Measurements from ENCODE around the gene PLGRKT.
"Not testable (repeated sequence)": the region's sequence is repeated elsewhere in the genome, so short reads cannot be mapped to it uniquely, and the experiment has no call there.

PLGRKT gene

DNA sequence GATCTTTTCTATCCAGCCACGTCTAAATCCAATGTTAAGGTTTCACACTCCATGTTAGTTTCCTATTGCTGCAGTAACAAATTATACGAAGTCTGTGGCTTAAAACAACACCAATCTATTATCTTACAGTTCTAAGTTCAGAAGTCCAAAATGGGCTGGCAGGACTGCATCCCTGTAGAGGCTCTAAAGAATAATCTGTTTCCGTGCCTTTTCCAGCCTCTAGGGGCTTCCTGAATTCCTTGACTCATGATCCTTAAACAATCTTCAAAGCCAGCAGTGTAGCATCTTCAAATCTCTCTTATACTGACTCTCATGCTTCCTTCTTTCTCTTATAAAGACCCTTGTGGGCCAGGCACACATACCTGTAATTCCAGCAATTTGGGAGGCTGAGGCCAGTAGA, 6.8 kb downstream of the PLGRKT start:
- peak; percentile 33 for DNase-seq (ENCODE audit: low read depth)

DNA sequence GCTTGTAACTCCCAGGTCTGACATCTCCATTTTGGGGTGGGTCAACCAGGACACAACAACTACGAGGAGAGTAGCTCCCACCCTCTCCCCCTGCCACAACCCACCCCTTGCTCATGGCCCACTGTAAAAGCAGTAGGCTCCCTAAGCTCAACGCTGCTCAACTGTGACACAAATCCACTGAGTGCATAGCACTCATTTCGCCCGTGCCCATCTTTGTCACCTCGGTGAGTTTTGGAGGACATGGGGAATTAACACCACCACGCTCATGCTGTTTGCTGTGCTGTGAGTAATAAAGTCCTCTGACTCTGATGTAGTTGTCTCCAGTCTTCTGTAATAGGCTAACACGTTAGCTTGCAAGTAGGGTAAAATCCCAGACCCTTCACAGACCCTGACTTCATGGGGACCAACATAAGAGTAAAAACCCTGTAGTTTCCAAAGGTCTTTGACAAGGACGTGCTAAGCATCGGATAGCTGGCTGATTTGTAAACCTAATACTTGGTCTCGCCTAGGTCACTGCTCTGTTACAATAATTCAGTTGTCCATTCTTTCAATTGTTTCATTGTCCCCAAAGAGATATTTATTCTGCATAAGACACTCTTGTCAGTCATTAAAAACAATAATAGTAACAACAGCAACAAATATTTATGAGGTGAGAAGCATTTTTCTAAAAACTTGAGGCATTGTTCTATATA, 7.7 kb downstream of the PLGRKT start:
- DNase-seq (ENCODE audit: low read depth), result no peak

DNA sequence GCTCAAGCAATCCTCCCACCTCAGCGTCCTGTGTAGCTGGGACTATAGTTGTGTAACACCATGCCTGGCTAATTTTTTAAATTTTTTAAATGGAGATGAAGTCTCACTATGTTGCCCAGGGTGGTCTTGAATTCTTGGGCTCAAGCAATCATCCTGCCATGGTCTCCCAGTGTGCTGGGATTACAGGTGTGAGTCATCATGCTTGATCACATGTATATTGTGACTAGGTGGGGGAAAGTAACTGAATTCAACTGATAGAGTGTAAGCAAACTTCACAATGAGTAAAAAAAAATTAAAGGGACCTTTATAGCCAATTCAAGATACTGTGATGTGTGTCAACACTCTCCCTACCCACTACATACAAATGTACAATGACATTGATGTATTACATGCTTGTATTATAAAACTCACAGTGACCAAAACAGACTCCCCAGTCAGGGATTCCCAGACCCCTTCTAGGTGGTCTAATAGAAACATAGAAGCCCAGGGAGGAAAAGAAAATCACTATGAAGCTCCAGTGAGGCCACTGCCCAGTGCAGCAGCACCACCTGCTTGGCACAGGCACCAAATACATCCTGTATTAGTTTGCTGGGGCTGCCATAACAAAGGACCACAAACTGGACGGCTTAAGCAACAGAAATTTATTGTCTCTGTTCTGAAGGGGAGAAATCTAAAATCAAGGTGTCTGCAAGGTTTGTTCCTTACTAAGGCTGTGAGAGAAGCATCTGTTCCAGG, 8.8 kb downstream of the PLGRKT start:
- DNase-seq (ENCODE audit: low read depth), result peak; percentile 49

DNA sequence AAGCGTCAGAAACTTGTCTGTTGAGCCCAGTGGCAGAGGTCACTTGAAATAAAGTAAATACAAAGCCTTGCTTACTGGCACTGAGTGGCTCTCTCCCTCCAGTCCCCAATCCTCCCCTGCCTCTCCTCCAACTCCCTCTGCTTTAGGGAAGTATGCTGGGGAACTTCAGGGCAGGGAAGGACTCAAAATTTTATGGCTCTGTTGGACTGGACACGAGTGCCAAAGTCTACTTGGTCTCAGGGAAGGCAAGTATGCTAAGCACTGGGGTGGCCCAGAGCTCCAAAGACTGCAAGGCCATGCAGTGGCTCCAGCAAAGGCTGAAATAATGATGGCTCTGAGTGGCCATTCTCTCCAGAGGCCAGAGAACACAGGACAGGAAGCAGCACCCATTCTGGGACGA, 9.6 kb downstream of the PLGRKT start:
- no peak for DNase-seq (ENCODE audit: low read depth)

DNA sequence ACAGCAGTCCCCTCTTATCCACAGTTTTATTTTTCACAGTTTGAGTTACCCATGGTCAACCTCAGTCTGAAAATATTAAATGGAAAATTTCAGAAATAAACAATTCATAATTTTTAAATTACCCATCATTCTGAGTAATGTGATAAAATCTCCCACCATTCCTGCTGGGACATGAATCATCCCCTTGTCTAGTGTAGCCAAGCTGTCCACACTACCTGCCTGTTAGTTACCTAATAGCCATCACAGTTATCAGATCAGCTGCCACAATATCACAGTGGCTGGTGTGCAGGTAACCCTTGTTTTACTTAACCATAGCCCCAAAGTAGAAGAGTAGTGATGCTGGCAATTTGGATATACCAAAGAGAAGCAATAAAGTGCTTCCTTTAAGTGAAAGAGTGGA, 10.7 kb downstream of the PLGRKT start:
- DNase-seq (ENCODE audit: low read depth), result no peak

DNA sequence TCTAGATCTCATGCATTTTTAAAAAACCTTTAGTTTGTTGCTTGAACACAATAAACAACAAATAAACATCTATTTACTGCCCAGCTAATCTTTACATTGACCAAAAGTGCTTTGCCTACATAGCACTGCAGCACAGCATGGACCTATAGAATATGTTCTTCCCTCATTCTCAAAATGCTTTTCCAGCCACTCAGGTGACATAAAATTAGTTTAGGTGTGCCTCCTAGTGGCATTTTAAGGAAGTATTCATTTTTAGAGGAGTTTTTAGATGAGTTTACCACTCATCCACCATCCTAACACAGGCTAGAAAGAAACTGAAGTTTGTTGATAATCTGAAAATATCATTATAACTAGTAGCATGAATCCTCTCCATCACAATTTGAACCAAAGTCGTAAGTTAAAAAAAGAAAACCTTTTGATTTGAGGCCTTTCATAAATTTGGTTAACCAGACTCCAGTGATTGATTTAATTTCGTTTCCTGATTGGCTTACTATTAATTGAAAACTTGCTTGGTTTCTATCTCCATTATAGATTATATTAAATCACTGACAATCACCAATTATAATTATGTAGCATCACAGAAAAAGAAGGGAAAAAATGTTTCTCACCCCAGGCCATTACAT, 12.6 kb downstream of the PLGRKT start:
- peak; percentile 56 for DNase-seq (ENCODE audit: low read depth)

DNA sequence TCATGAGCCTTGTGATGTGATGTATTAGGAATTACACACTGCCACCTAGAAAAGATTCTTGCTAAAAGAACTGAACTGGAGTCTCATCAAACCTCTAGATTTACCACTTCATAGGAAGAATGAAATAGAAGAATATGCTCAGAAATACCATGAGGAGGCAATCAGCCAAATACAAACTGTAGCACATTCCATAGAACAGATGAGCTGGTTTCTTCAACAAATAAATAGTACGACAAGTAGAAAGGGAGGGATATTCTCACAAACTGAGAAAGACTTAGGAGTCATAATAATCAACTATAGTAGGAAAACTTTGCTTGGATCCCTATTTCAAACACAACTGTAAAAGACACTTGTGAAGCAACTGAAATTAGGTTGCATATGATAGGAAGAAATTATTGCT, 15.4 kb downstream of the PLGRKT start:
- no peak for DNase-seq (ENCODE audit: low read depth)

DNA sequence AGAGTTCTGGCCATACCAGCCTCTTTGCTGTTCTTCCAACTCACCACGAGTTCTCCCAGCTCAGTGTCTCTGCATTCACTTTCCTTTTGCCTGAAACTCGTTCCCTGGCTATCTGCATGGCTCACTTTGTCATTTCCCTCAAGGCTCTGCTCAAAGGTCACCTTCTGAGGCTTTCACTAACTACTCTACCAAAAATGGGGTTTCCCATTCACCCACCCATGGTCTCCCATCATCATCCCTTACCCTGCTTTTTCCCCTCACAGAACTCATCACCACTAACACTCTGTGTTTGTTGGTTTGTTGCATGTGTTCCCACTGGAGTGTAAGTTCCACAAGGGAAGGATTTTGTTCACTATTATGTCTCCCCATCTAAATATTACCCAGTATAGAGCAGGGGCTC, 16.6 kb downstream of the PLGRKT start:
- no peak for DNase-seq (ENCODE audit: low read depth)

DNA sequence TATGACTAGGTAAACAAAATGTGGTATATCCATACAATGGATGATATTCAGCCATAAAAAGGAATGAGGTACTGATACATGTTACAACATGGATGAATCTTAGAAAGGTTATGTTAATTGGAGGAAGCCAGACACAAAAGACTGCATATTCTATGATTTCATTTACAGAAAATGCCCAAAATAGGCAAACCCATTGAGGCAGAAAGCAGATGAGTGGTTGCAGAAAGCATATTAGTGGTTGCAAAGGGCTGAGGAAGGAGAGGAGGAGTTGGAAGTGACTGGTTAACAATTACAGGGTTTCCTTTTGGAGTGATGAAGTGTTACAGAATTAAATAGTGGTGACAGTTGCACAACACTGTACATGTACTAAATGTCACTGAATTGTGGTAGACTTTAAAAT, 17.7 kb downstream of the PLGRKT start:
- DNase-seq (ENCODE audit: low read depth), result no peak

DNA sequence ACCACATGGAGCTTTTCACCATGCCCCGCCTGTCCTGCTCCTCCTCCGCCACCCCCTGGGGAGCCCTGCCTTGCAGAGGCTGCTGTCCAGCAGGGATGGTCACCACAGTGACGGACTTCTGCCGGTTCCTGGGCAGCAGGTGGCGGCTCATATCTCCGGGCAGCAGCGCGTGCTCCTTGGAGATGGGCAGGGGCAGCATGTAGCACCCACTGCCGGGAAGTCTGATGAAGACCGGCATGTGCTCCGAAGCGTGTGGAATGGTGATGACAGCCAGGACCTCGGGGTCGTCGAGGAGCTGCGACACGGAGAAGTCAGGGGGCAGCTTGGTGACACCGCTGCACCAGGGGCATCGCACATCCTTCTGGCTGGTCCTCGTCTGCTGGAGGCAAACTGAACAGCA, 19.2 kb downstream of the PLGRKT start:
- no peak for DNase-seq (ENCODE audit: low read depth)

DNA sequence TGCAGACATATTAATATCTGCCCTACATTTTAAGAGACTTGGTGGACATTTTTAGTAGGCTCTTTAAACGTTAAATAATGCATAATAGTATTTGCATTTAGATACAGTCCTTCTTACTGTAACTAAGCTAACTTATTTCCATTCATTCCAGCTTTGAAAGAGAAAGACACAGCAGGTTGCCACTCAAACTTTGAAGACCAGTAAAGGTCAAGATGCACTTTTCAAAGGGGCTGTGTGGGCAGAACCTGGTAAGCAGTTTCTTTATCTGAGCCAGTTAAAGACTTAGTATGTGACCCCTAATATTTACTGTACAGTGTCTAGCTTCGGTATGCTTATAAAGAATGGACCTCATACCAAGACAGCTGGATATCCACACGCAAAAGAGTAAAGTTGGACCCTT, 20.8 kb downstream of the PLGRKT start:
- DNase-seq (ENCODE audit: low read depth), result no peak

DNA sequence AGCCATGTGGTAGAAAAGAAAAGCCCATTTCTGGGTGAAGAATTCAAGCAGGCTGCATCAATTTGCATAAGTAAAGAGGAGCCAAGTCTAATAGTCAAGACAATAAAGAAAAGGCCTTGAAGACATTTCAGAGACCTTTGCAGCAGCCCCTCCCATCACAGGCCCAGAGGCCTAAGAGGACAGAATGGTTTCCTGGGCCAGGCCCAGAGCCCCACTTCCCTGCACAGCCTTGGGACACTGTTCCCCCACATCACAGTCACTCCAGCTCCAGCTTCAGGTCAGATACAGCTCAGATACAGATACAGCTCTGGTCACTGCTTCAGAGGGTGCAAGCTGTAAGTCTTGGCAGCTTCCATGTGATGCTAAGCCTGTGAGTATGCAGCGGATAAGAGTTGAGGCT, 29.1 kb downstream of the PLGRKT start:
- DNase-seq (ENCODE audit: low read depth), result no peak

DNA sequence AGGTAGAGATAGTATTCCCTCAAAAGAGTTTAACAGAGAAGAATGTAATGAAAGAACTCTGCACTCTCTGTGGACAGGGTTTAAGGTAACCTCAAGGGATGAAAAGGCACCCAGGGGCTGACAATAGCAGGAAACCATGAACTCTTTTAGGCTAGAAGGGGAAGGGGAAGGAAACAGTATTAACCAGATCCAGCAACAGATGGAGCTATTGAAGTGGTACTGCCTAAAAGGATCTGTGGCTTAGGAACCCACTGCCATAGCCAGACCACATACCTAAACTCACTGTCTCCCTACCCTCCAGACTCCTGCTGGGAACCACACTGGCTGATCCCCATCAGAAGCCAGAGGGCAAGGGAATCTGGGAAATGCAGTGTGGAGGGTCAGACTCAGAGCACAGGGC, 35.5 kb downstream of the PLGRKT start:
- DNase-seq (ENCODE audit: low read depth), result no peak

DNA sequence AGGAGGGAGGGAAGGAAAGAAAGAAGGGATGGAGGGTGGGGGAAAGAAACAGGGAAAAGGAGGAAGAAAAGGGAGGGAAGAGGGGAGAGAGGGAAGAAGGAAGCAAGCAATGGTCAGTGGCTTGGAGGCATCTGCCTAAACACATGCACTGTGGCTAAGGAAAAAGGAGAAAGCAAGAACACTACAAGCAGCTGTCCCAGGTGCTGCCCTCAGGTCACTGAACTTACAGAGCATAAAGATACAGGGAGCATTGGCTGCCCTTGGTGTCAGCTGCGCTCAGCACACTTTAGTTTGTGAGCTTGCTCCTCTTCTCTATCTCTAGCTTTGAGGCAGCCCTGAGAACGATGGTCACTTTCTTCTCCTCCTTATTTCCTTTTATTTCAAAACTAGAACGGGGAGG, 40.2 kb downstream of the PLGRKT start:
- not testable (repeated sequence) for DNase-seq (ENCODE audit: low read depth)

DNA sequence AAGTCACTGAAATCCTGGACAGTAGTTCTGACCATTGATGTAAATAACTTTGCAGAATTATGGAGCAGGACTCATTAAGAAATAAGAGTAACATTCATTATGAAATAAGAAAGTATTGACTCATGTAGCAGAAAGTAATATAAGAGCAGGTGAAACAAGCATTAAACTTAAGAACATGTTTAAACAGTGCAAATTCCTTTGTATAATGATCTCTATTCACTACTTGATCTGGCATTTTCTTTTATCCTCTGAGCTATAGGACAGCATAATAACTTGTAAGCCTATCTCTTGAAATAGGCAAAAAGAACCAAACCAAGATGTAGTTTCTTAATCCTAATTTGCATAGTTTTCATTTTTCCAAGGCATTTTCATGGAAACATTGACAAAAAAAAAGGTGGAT, 42.3 kb downstream of the PLGRKT start:
- DNase-seq (ENCODE audit: low read depth), result no peak

DNA sequence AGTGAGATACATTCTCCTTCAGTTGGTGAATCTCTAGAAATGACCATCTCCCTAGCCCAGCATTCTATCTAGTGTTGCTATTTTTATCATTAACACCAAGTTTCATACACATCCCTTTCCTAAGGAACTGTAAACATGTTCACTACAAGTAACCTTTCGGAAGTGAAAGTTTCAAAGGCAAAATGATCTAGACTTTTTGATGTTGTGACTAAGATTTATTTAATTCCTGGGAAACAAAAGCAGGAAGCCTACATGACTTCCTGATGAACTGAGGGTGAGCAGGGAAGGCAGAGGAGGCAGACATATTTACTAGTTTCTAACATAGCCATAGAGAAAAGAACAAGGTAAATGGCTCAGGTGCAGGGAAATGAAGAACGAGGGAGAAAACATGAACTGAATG, 43.7 kb downstream of the PLGRKT start:
- not testable (repeated sequence) for DNase-seq (ENCODE audit: low read depth)

DNA sequence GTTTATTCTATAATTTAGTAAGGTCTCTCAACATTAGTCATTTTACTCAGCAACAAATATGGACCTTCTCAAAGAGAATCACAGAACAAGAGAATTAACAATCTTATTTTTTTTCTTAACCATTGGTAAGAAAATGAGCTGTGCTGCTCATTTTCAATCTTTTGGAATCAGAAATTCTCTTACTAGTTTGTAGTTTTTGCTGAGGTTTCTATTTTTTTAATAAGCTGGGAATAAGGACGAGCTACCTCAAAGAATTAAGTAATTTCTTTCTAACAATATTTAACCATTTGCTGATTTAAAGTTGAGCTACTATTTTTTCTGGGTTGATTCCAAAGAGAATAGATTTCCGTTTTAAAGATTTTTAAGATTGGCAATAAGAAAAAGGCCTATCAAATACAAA, 44.2 kb downstream of the PLGRKT start:
- no peak for DNase-seq (ENCODE audit: low read depth)

DNA sequence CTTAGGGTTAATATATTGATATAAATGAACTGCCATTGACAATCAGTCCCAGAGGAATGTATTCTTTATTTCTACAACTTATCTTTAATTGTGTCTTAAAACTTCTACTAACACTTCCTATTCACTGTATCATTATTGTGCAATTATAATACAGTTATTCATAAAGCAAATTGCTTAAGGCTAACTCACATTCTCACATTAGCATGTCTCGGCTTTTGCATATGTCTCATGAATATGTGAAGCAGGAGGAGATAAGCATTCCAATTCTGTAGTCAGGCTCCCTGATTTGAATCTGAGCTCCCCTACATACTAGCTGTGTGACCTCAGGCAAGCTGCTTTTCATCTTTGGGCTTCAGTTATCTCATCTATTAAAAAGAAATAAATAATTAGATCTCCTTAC, 45.4 kb downstream of the PLGRKT start:
- DNase-seq (ENCODE audit: low read depth), result peak; percentile 36

DNA sequence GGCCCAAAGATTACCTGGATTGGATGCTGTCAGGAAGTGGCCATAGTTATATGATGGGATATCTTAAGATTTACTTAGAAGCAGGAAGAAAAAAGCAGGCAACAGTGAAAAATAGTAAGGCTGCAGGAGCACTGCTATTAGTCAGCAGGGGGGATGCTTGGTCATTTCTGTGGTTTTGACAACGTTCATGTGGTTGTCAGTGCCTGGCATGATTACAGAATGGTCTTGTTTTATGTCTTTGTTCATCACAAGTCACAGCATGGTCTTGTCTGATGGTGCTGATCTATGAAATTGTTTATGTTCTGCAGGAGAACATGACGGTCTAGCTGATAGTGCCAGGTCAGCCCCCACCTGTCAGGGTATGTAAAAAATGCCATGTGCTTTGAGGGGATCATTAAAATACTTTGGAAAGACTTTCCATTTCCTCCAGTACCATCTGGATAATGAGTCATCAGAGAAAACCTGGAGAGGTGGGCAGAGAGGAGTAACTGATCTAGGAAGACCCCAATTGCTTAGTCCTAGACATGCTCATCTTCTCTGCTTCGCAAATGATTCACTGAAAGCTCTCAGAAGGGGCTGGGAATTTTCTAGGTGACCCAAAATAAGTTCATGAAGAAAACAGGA, 48.5 kb downstream of the PLGRKT start:
- peak; percentile 89 for DNase-seq (ENCODE audit: low read depth)

DNA sequence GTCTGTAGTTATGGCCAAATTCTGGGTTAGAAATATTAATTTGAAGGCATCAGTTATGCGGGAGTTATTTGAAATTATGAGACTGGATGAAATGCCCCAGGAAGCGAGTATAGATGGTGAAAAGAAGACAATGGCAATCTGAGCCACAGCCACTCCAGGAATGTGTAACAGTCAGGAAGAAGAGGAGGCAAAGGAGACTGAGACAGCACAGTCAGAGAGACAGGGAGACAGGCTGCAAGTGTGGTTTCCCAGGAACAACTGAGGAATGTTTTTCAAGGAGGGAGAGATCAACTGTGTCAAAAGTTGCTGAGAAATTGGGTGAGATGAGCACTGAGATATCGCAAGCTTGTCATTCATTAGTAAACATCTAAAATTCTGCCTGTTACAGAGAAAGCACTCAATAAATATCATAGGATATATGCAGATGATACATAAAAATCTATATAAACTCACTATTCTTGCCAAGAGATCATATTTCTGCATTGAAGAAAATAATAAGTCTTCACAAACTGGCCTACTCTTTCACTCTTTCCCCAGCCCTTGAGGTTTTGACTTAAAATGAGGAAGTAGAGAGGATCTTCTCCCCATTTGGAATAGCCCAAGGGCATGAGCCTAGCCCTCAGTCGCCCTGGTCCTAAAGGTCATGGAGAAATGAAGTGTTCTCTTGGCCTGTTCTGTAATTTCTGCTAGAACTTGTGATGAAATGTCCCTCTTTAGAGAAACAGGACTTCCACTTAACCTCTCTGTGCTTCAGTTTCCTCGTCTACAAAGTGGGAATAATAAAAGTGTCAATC, 49.5 kb downstream of the PLGRKT start:
- peak; percentile 38 for DNase-seq (ENCODE audit: low read depth)

DNA sequence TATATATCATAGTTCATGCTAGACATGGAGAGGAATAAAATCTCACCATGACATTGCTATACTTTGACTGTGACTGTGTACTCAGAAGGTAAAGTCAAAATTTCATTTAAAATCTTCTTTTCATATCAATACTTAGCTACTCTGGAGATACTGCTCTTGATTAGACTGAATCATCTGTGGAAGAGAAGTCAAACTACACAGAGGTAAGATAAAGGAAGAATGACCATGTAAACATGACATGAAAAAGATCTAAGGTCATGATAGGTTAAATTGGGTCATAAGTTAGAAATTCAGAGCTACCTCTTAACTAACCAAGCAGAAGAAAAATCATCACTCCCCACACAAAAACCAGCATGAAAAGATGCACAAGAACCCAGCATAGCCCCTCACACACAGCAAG, 53.3 kb downstream of the PLGRKT start:
- no peak for DNase-seq (ENCODE audit: low read depth)

DNA sequence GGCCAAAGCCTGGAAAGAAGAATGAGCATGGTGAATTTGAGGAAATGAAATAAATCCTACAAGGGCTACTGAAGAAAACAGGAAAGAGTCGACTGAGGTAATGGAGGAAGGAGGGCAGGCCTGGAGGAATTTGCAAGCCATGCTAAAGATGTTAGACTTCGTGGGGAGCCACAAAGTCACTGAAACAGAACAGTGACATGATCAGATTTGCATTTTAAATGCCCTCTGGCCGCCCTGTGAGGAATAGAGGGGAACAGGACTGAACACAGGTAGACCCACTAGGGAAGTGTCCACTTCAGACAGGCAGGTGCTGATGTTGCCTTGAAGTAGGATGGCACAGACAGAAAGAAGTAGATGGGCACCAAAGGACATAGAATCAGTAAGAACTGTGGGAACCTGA, 55.2 kb downstream of the PLGRKT start:
- no peak for DNase-seq (ENCODE audit: low read depth)

All from ELR (cell line).